Activated CD4-positive, alpha-beta T cell treated with anti-CD3 and anti-CD28 coated beads for 36 hours (primary cell): ENCODE results near the gene TWNK. TPM values are rescaled to one million over a fixed set of nuclear protein-coding genes. Genes with fewer than 3 reads are reported as not detected.

Source experiments
- ATAC-seq: fragments of 200-7000 bp; cut with Tn5 transposase; one replicate; pipeline ENCODE4 v1.10.0; 2021; ENCODE audit warnings: mild to moderate bottlenecking, moderate library complexity
- CTCF ChIA-PET: fragments of 350-600 bp; sonication (Branson Sonifier 250); formaldehyde crosslinking; loops from one replicate; lab custom pipeline; 2021; ENCODE audit warnings: antibody characterized with exemption; lab: Charles Lee
- POLR2A ChIA-PET: fragments of 350-600 bp; sonication (Branson Sonifier 250); formaldehyde crosslinking; loops from one replicate; lab custom pipeline; 2021; ENCODE audit warnings: antibody characterized with exemption, inconsistent platforms; lab: Charles Lee
- DNase-seq: peaks from one replicate; pipeline ENCODE4 v3.0.0-alpha.2; 2020
- H3K27ac Mint-ChIP-seq: one replicate; pipeline ENCODE4 v1.8.0; 2021; ENCODE audit warnings: mixed read lengths
- H3K27me3 Mint-ChIP-seq: one replicate; pipeline ENCODE4 v1.8.0; 2021; ENCODE audit warnings: mixed read lengths
- H3K36me3 Mint-ChIP-seq: one replicate; pipeline ENCODE4 v1.8.0; 2021; ENCODE audit warnings: low read depth, mixed read lengths
- H3K4me1 Mint-ChIP-seq: one replicate; pipeline ENCODE4 v1.8.0; 2021; ENCODE audit warnings: mixed read lengths
- H3K4me3 Mint-ChIP-seq: one replicate; pipeline ENCODE4 v1.8.0; 2021; ENCODE audit warnings: mild to moderate bottlenecking, moderate library complexity, mixed read lengths
- H3K9me3 Mint-ChIP-seq: one replicate; pipeline ENCODE4 v1.8.0; 2021; ENCODE audit warnings: low read depth, mixed read lengths
- intact Hi-C, 2 experiments: fragments of 100-400 bp; cut with DNase I in 1 of 2; cut with micrococcal nuclease in 1 of 2; formaldehyde crosslinking; loops; one replicate each; pipeline versions ENCODE4 v1.14.2 to v1.15.1; 2022 to 2024; cut with DNase I, micrococcal nuclease
- total RNA-seq, 2 experiments: library from RNA; stranded (reverse); gene quantifications; one replicate each; pipeline ENCODE4 v1.2.3, GENCODE V29; 2021

TWNK gene
- total RNA-seq, 2 experiments from 2014 or later, result 13.8 to 17.9 TPM

GRCh38 chr10:100985336-100985735, 2.0 kb upstream of the TWNK start:
- ChIA-PET CTCF (interaction anchor here (1.7 to 4.7 kb wide), 2 partner anchors 12 to 30 kb away, joined by 5 to 42 read pairs; partner anchors contain the start of gene LZTS2), POLR2A (no interaction called here)
- Mint-ChIP-seq H3K27ac (no peak overlapping the region), H3K36me3 (peaks cover 31% of the 10 kb centered on the region), H3K9me3 (no peaks in the 10 kb centered on the region), H3K4me1 (peaks cover 34% of the 10 kb centered on the region), H3K27me3 (no peaks in the 10 kb centered on the region), H3K4me3 (peak overlapping the region; percentile 100)
- ATAC-seq (no peak), DNase-seq (no peak)
- intact Hi-C loops, result no loop called here

DNA sequence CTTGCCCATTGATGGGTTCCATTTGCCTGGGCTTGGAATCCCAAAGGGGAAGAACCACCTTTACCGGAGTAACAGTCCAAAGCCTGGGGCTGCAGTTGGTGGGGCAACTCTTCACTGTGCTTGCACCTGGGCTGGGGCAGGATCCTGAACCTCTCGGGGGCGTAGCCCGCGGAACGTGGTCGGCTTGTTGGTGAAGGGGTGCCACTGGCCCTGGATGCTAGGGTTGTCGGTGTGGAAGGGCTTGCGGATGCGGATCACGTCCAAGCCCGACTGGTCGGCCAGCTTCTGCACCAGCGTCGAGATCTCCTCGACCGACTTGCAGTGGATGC, 756 bp upstream of the TWNK start:
- no peaks in the 10 kb centered on the region for H3K9me3 Mint-ChIP-seq
- POLR2A ChIA-PET, result interaction anchor here (0.7 kb wide), 1 partner anchor 78 kb away, joined by 3 read pairs; no protein-coding TSS in a partner anchor

GRCh38 chr10:100987685-100988049, 324 bp downstream of the TWNK start:
- intact Hi-C loops, result loop anchor here (1.0 kb wide), 9 partner anchors 10 to 601 kb away; partner anchors contain the start of genes PDZD7 (in 2 of the 2), SFXN3 (in 2 of the 2), SLF2 (in 2 of the 2) and DPCD (in 1 of the 2)
- Mint-ChIP-seq H3K36me3 (peaks cover 37% of the 10 kb centered on the region), H3K27ac (peak overlapping the region; percentile 94), H3K27me3 (no peaks in the 10 kb centered on the region), H3K4me1 (peaks cover 43% of the 10 kb centered on the region), H3K4me3 (peak overlapping the region; percentile 100), H3K9me3 (no peaks in the 10 kb centered on the region)
- ATAC-seq (peak; percentile 22), DNase-seq (no peak)
- ChIA-PET CTCF (interaction anchor here (0.6 to 4.7 kb wide), 4 partner anchors 10 to 77 kb away, joined by 3 to 42 read pairs (median 3); partner anchors contain the start of gene LZTS2), POLR2A (no interaction called here)

More for the DNA sequence above, 756 bp upstream of the TWNK start:
- intact Hi-C loops, result no loop called here
- DNase-seq (no peak), ATAC-seq (no peak)
- peak overlapping the region; percentile 94 for H3K27ac Mint-ChIP-seq
- CTCF ChIA-PET, result interaction anchor here (0.6 to 4.7 kb wide), 8 partner anchors 11 to 854 kb away, joined by 3 to 42 read pairs (median 3); partner anchors contain the start of genes LZTS2 and SEMA4G
- H3K36me3 Mint-ChIP-seq, result peaks cover 40% of the 10 kb centered on the region
- peaks cover 43% of the 10 kb centered on the region for H3K4me1 Mint-ChIP-seq
- H3K4me3 Mint-ChIP-seq, result peak overlapping the region; percentile 100
- H3K27me3 Mint-ChIP-seq, result no peaks in the 10 kb centered on the region

DNA sequence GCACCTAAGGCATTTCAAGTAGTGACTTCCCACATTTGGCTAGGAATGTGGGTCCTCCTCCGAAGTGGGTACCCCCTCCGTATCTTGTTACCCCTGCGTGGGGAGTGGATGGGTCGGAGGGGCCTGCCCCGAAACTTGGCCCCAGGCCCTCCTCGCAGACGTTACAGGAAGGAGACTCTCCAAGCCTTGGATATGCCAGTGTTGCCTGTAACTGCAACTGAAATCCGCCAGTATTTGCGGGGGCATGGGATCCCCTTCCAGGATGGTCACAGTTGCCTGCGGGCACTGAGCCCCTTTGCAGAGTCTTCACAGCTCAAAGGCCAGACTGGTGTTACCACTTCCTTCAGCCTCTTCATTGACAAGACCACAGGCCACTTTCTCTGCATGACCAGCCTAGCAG, 823 bp downstream of the TWNK start:
- Mint-ChIP-seq H3K27me3 (no peaks in the 10 kb centered on the region), H3K4me3 (peak overlapping the region; percentile 100), H3K4me1 (peaks cover 43% of the 10 kb centered on the region), H3K36me3 (peaks cover 40% of the 10 kb centered on the region), H3K9me3 (no peaks in the 10 kb centered on the region), H3K27ac (no peak overlapping the region)
- intact Hi-C loops, result no loop called here
- POLR2A ChIA-PET, result no interaction called here
- ATAC-seq (no peak), DNase-seq (no peak)
- CTCF ChIA-PET, result interaction anchor here (0.6 to 4.7 kb wide), 4 partner anchors 9 to 78 kb away, joined by 3 to 42 read pairs (median 4); partner anchors contain the start of gene LZTS2

- peaks cover 43% of the 10 kb centered on the region for H3K4me1 Mint-ChIP-seq
- no peak for ATAC-seq
- peak overlapping the region; percentile 100 for H3K4me3 Mint-ChIP-seq
- no peaks in the 10 kb centered on the region for H3K27me3 Mint-ChIP-seq
- H3K36me3 Mint-ChIP-seq, result peaks cover 45% of the 10 kb centered on the region
- DNase-seq, result no peak
- CTCF ChIA-PET, result interaction anchor here (0.8 to 4.7 kb wide), 2 partner anchors 9 to 54 kb away, joined by 3 to 42 read pairs; partner anchors contain the start of gene LZTS2
- intact Hi-C loops, result no loop called here
- H3K27ac Mint-ChIP-seq, result no peak overlapping the region
- POLR2A ChIA-PET, result no interaction called here
- H3K9me3 Mint-ChIP-seq, result no peaks in the 10 kb centered on the region
Observed at GRCh38 chr10:100989088-100989487, 1.7 kb downstream of the TWNK start.

DNA sequence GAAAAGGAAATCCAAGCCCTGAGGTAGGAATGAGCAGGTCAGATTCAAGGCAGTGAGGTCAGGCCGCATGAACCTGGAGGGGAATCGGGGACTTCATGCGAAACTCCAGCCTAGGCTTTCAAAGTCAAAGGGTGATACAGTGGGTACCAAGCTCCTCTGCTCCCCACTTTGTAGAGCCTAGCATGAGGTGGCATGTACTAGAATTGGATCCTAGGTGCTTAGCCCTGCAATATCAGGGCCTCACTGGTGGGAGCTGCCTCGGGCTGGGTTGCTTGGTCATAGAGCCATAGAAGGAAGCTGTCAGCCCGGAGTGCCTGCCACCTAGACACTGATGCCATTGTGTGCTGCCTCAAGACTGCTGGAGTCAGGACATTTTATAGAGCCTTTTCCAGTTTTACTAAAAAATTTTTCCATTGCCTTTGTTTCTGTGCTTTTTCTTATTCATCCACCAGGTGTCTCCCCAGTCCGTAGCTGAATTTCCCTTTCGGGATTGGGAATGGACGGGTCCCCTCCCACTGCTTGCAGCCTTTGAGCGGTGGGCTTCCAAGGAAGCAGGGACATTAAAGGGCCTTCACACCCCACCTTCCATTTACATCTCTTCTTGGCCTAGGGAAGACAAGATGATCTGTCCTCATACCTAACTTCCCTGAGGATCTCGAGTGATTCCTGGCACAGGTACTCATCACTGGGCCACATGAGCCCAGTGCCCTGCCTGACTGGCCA, 6.8 kb downstream of the TWNK start:
- Mint-ChIP-seq H3K27me3 (no peaks in the 10 kb centered on the region), H3K36me3 (peaks cover 40% of the 10 kb centered on the region), H3K4me3 (no peak overlapping the region), H3K9me3 (no peaks in the 10 kb centered on the region), H3K4me1 (peaks cover 34% of the 10 kb centered on the region), H3K27ac (peak overlapping the region; percentile 11)
- intact Hi-C loops, result no loop called here
- ChIA-PET POLR2A (no interaction called here), CTCF (interaction anchor here (1.4 kb wide), 1 partner anchor 20 kb away, joined by 3 read pairs; no protein-coding TSS in a partner anchor)
- DNase-seq (no peak), ATAC-seq (no peak)

GRCh38 chr10:100995181-100995580, 7.8 kb downstream of the TWNK start:
- ATAC-seq (no peak), DNase-seq (no peak)
- Mint-ChIP-seq H3K27me3 (no peaks in the 10 kb centered on the region), H3K4me3 (no peak overlapping the region), H3K36me3 (peaks cover 32% of the 10 kb centered on the region), H3K27ac (peak overlapping the region; percentile 3), H3K9me3 (no peaks in the 10 kb centered on the region), H3K4me1 (peaks cover 26% of the 10 kb centered on the region)
- ChIA-PET CTCF (interaction anchor here (1.4 to 4.5 kb wide), 2 partner anchors 8 to 21 kb away, joined by 3 to 42 read pairs; partner anchors contain the start of genes MRPL43 and TWNK), POLR2A (no interaction called here)
- intact Hi-C loops, result loop anchor here in 1 of 2 experiments (5.0 kb wide), 3 partner anchors 433 to 648 kb away; partner anchors contain the start of gene SCD

DNA sequence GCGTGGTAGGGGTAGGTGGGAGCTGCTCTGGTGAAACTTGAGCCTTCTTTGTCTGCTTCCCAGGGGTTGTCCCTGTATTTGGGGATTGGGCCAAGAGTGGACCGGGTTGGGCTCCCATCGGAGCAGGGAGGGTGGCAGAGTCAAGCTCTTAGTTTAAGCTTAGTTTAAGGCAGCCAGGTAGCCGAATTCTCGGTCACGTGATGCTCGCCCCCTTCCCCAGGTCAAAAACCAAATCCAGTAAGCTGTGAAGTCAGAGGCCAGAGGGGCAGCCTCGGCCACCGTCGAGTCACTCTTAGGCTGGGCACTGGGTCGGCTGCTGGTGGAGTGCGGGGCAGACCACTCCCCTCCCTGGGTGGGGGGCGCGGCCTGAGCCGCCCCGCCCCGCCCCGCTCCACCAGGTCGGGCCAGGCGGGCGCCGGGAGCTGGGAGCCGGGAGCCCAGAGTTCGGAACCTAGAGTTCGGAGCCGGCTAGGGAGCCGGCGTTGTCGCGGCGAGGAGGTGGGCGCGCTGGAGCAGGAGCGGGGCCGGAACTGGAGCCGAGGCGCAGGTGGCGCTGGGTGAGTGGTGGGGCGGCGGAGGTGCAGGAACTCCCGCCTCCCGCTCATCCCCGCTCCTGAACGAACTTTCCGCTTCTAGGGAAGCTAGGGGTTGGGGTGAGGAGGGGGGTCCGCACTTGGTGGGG, 9.5 kb downstream of the TWNK start:
- Mint-ChIP-seq H3K4me1 (peaks cover 20% of the 10 kb centered on the region), H3K9me3 (no peaks in the 10 kb centered on the region), H3K27ac (peak overlapping the region; percentile 93), H3K27me3 (no peaks in the 10 kb centered on the region), H3K4me3 (peak overlapping the region; percentile 76), H3K36me3 (peaks cover 18% of the 10 kb centered on the region)
- ATAC-seq (peak; percentile 33), DNase-seq (peak; percentile 68)
- intact Hi-C loops, result loop anchor here (1.0 to 5.0 kb wide), 6 partner anchors 10 to 650 kb away; partner anchors contain the start of genes MRPL43 (in 2 of the 2), TWNK (in 2 of the 2), SCD (in 1 of the 2) and SEMA4G (in 1 of the 2)
- ChIA-PET POLR2A (interaction anchor here (1.2 kb wide), 1 partner anchor 85 kb away, joined by 4 read pairs; no protein-coding TSS in a partner anchor), CTCF (interaction anchor here (0.6 to 4.5 kb wide), 14 partner anchors 9 to 85 kb away, joined by 3 to 73 read pairs (median 4); partner anchors contain the start of genes MRPL43 and TWNK)

- intact Hi-C loops, result loop anchor here (1.0 to 5.0 kb wide), 8 partner anchors 10 to 650 kb away; partner anchors contain the start of genes MRPL43 (in 2 of the 2), TWNK (in 2 of the 2), HIF1AN (in 1 of the 2) and SCD (in 1 of the 2)
- ChIA-PET POLR2A (interaction anchor here (1.2 kb wide), 1 partner anchor 86 kb away, joined by 4 read pairs; no protein-coding TSS in a partner anchor), CTCF (interaction anchor here (0.6 to 4.5 kb wide), 21 partner anchors 8 to 279 kb away, joined by 3 to 73 read pairs (median 4); partner anchors contain the start of genes KAZALD1, MRPL43, PDZD7 and SFXN3)
- no peaks in the 10 kb centered on the region for H3K9me3 Mint-ChIP-seq
- H3K36me3 Mint-ChIP-seq, result peaks cover 16% of the 10 kb centered on the region
- H3K4me1 Mint-ChIP-seq, result peaks cover 20% of the 10 kb centered on the region
- DNase-seq (peak; percentile 87), ATAC-seq (peak; percentile 60)
- peak overlapping the region; percentile 93 for H3K27ac Mint-ChIP-seq
- peak overlapping the region; percentile 76 for H3K4me3 Mint-ChIP-seq
- H3K27me3 Mint-ChIP-seq, result no peaks in the 10 kb centered on the region
Observed at GRCh38 chr10:100997360-100998182, 10.2 kb downstream of the TWNK start.
